CD14-positive monocyte (primary cell): ENCODE measurements around the gene SPTBN5. TPM values are rescaled to one million over a fixed set of nuclear protein-coding genes. Genes with fewer than 3 reads are reported as not detected.

Experiments
- DNase-seq, 3 donors: peaks; one replicate each; pipeline ENCODE4 v3.0.0-alpha.2; 2011 to 2022
- H2AFZ ChIP-seq: 2 replicates; pipeline ENCODE4 v1.6.0; 2012; ENCODE audit warnings: mild to moderate bottlenecking, low read depth, low read length, inconsistent platforms; ENCODE audit not compliant: insufficient read depth, poor library complexity, severe bottlenecking
- H3K27ac ChIP-seq, 2 donors: 1 replicate in 1 of 2; 2 replicates in 1 of 2; pipeline ENCODE4 v1.5.1; 2012 to 2013; ENCODE audit warnings: low read length in 2 of 2, control low read depth in 1 of 2, inconsistent platforms in 1 of 2, low read depth in 1 of 2, mild to moderate bottlenecking in 1 of 2
- H3K27me3 ChIP-seq, 2 donors: one replicate each; pipeline versions ENCODE4 v1.6.0 to v1.6.1; 2011 to 2013; ENCODE audit warnings: low read length in 2 of 2; ENCODE audit not compliant: control insufficient read depth in 2 of 2, insufficient read depth in 2 of 2
- H3K36me3 ChIP-seq, 2 donors: replicated peaks in 1 of 2; 1 replicate in 1 of 2; 2 replicates in 1 of 2; pipeline versions ENCODE4 v1.5.1 to v1.6.1; 2012 to 2013; ENCODE audit warnings: low read length in 2 of 2, control low read depth in 1 of 2, inconsistent platforms in 1 of 2, mild to moderate bottlenecking in 1 of 2; ENCODE audit not compliant: insufficient read depth in 2 of 2, control insufficient read depth in 1 of 2
- H3K4me1 ChIP-seq, 2 donors: 1 replicate in 1 of 2; 2 replicates in 1 of 2; pipeline versions ENCODE4 v1.5.1 to v1.6.1; 2012 to 2013; ENCODE audit warnings: low read length in 2 of 2, control low read depth in 1 of 2, inconsistent platforms in 1 of 2, mild to moderate bottlenecking in 1 of 2, moderate library complexity in 1 of 2; ENCODE audit not compliant: insufficient read depth in 2 of 2, control insufficient read depth in 1 of 2
- H3K4me2 ChIP-seq: replicated peaks from 2 replicates; pipeline ENCODE3; 2012; ENCODE audit warnings: low read length, moderate library complexity, mild to moderate bottlenecking; ENCODE audit not compliant: poor library complexity, severe bottlenecking; ENCODE audit errors: extremely low read depth
- H3K4me3 ChIP-seq, 3 experiments: fragments of 200-600 bp in 1 of 3; sonication (generic) in 1 of 3; replicated peaks in 1 of 3; 1 replicate in 2 of 3; 2 replicates in 1 of 3; pipeline ENCODE4 v1.5.1; 2011 to 2013; ENCODE audit warnings: low read length in 3 of 3, mild to moderate bottlenecking in 3 of 3, control low read depth in 2 of 3, low read depth in 2 of 3, inconsistent platforms in 1 of 3, moderate library complexity in 1 of 3
- H3K79me2 ChIP-seq: 2 replicates; pipeline ENCODE4 v1.6.0; 2012; ENCODE audit warnings: mild to moderate bottlenecking, control low read depth, inconsistent platforms, low read length, moderate library complexity; ENCODE audit not compliant: insufficient read depth
- H3K9ac ChIP-seq: 2 replicates; pipeline ENCODE4 v1.6.0; 2017; ENCODE audit warnings: low read length, mild to moderate bottlenecking; ENCODE audit not compliant: insufficient read depth, poor library complexity, severe bottlenecking
- H3K9me3 ChIP-seq, 2 donors: replicated peaks in 1 of 2; 1 replicate in 1 of 2; 2 replicates in 1 of 2; pipeline versions ENCODE4 v1.5.1 to v1.6.1; 2012 to 2013; ENCODE audit warnings: low read length in 2 of 2, control low read depth in 1 of 2; ENCODE audit not compliant: control insufficient read depth in 1 of 2, insufficient read depth in 1 of 2
- H4K20me1 ChIP-seq: 2 replicates; pipeline ENCODE4 v1.6.0; 2012; ENCODE audit warnings: mild to moderate bottlenecking, low read length, control low read depth, moderate library complexity; ENCODE audit not compliant: insufficient read depth
- H3K27ac Mint-ChIP-seq, 7 donors: one replicate each; pipeline ENCODE4 v1.8.0; 2020; ENCODE audit warnings: mild to moderate bottlenecking in 7 of 7, mixed read lengths in 7 of 7, moderate library complexity in 6 of 7, inconsistent platforms in 2 of 7
- H3K27me3 Mint-ChIP-seq, 3 donors: one replicate each; pipeline ENCODE4 v1.8.0; 2021 to 2022; ENCODE audit warnings: low read depth in 3 of 3, mild to moderate bottlenecking in 3 of 3, mixed read lengths in 3 of 3, moderate library complexity in 3 of 3, inconsistent platforms in 1 of 3
- H3K36me3 Mint-ChIP-seq, 2 donors: one replicate each; pipeline ENCODE4 v1.8.0; 2020; ENCODE audit warnings: mixed read lengths in 2 of 2, inconsistent platforms in 1 of 2, mild to moderate bottlenecking in 1 of 2
- H3K4me1 Mint-ChIP-seq: one replicate; pipeline ENCODE4 v1.8.0; 2020; ENCODE audit warnings: mild to moderate bottlenecking, mixed read lengths
- H3K4me3 Mint-ChIP-seq, 2 donors: one replicate each; pipeline ENCODE4 v1.8.0; 2020; ENCODE audit warnings: mild to moderate bottlenecking in 2 of 2, mixed read lengths in 2 of 2, moderate library complexity in 1 of 2
- H3K9me3 Mint-ChIP-seq, 7 donors: one replicate each; pipeline ENCODE4 v1.8.0; 2020 to 2022; ENCODE audit warnings: mixed read lengths in 7 of 7, mild to moderate bottlenecking in 6 of 7, moderate library complexity in 6 of 7, inconsistent platforms in 2 of 7
- WGBS: methylation state at CpG from one replicate; pipeline ENCODE4 v1.1.5; 2013; ENCODE audit warnings: missing lambda C conversion rate; ENCODE audit not compliant: insufficient coverage; 5-methylcytosine and 5-hydroxymethylcytosine counted together
- intact Hi-C, 2 donors: fragments of 100-400 bp; cut with micrococcal nuclease; formaldehyde crosslinking; loops; one replicate each; pipeline versions ENCODE4 v1.15.0 to v1.15.1; 2023
- polyA plus RNA-seq, 3 donors: library from polyadenylated mRNA; depleted of rRNA in 1 of 3; unstranded in 2 of 3; stranded (reverse) in 1 of 3; fragments of 300-500 nt in 2 of 3; fragments of >200 nt in 1 of 3; fragmentation: Illumina TruSeq in 2 of 3; gene quantifications; 1 replicate in 2 of 3; 2 replicates in 1 of 3; pipeline ENCODE4 v1.2.3, GENCODE V29; 2012 to 2021
- TF ChIP-seq, protein P1 (sequence below): fragments of 200-600 bp; IDR thresholded peaks from one replicate; pipeline ENCODE4 v1.8.0; 2022; ENCODE audit warnings: antibody characterized with exemption, mild to moderate bottlenecking

The SPTBN5 gene
- polyA plus RNA-seq, 3 donors: 0.29 TPM; not detected in 2

DNA sequence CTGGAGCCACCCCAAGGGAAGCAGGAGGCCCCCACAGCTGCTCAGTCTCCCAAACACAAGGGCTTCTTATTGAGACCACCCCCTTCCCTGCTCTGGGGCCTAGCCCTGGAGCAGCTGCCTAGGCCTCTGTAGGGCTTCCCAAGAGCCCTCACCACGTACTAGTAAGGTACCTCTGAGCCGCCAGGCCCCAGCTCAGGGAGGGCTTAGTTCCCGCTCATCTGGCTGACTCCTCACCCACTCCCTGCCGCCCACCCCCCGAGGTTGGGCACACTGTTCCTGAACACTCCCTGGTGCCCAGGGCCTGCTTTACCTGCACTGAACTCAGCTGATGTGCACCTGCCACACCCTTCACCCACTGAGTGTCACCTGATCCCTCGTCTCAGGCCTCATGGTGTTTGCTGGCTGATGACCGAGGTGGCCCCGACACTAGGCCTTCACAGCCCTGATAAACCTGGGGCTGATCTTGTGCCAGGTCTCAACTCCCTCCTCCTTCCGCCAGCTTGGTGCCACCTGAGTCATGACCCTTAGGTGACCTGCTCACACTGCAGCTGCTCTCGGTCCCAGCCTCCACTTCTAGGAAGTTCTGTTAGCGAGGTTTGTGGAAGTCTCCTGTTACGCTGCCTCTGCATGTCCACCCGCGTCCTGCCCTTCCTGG, 18.0 kb upstream of the SPTBN5 start:
- Histone ChIP-seq H3K4me2 (no peak overlapping the region), H3K9ac (no peak overlapping the region), H3K4me3 (no peak overlapping the region), H3K27ac (peak overlapping the region; percentile 23 to 73), H3K27me3 (no peaks in the 10 kb centered on the region), H4K20me1 (no peaks in the 10 kb centered on the region), H2AFZ (no peak overlapping the region), H3K79me2 (peaks cover 23% of the 10 kb centered on the region), H3K9me3 (peaks cover 0 to 5% of the 10 kb centered on the region in 2 donors), H3K4me1 (peaks cover 50 to 54% of the 10 kb centered on the region in 2 donors), H3K36me3 (peaks cover 38 to 56% of the 10 kb centered on the region in 2 donors)
- Mint-ChIP-seq H3K9me3 (peaks cover 0 to 5% (median 0%) of the 10 kb centered on the region in 7 donors), H3K4me3 (no peak overlapping the region), H3K36me3 (peaks cover 61 to 66% of the 10 kb centered on the region in 2 donors), H3K27ac (peak overlapping the region; percentile 63 to 89 (median 84)), H3K4me1 (peaks cover 54% of the 10 kb centered on the region), H3K27me3 (peaks cover 0 to 2% (median 0%) of the 10 kb centered on the region in 3 donors)
- intact Hi-C loops: no loop called here
- 82% methylated on average over 10 of the region's 14 CpGs for WGBS
- TF ChIP-seq, protein P1, sequence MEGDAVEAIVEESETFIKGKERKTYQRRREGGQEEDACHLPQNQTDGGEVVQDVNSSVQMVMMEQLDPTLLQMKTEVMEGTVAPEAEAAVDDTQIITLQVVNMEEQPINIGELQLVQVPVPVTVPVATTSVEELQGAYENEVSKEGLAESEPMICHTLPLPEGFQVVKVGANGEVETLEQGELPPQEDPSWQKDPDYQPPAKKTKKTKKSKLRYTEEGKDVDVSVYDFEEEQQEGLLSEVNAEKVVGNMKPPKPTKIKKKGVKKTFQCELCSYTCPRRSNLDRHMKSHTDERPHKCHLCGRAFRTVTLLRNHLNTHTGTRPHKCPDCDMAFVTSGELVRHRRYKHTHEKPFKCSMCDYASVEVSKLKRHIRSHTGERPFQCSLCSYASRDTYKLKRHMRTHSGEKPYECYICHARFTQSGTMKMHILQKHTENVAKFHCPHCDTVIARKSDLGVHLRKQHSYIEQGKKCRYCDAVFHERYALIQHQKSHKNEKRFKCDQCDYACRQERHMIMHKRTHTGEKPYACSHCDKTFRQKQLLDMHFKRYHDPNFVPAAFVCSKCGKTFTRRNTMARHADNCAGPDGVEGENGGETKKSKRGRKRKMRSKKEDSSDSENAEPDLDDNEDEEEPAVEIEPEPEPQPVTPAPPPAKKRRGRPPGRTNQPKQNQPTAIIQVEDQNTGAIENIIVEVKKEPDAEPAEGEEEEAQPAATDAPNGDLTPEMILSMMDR: no peak
- DNase-seq: no peak

DNA sequence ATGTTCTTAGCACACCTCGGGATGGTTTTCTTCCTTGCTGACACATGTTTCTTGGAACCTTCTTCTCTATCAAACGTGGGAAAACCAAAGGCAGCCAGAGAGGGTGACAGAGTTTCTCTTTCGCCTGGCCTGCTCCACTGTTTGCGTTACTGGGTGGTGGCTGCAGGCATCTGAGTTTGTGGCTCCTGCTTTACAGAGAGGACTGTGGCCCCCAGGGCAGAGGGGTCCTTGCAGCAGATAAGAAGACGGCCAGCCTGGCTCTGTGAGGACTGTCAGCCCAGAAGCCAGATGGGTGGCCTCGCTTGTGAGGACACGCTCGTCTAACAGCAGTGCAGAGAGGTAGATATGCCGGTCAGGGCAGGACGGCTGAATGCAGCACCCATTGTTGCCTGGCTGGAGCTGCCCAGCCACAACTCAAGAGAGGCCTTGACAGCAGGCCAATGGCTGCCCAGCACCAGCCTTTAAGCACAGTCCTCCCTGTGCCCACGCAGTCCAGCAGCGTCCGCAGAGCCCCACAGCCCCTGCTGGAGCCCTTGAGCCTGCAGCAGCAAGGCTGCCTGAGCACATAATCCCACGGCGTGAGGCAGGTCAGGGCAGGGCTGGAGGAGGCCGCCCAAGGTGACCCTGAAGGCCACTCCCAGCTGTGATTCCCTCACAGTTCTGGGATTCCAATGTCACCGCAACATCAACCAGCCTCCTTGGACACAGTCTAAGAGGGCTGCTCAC, 15.0 kb upstream of the SPTBN5 start:
- DNase-seq: no peak
- H3K4me3 Mint-ChIP-seq: no peak overlapping the region
- H3K27me3 Mint-ChIP-seq: peaks cover 0 to 5% (median 0%) of the 10 kb centered on the region in 3 donors
- TF ChIP-seq, protein P1: no peak
- Histone ChIP-seq H3K4me3 (no peak overlapping the region), H3K27me3 (no peaks in the 10 kb centered on the region), H3K9me3 (peaks cover 0 to 11% of the 10 kb centered on the region in 2 donors), H3K4me2 (no peak overlapping the region), H4K20me1 (peaks cover 10% of the 10 kb centered on the region), H3K27ac (peak overlapping the region in 1 of 2 donors; percentile 31), H3K9ac (no peak overlapping the region), H2AFZ (no peak overlapping the region), H3K79me2 (peaks cover 21% of the 10 kb centered on the region), H3K36me3 (peaks cover 47 to 85% of the 10 kb centered on the region in 2 donors), H3K4me1 (peaks cover 25 to 30% of the 10 kb centered on the region in 2 donors)
- intact Hi-C loops: loop anchor here in 1 of 2 donors (10.0 kb wide), 1 partner anchor 84 kb away; the partner anchor contains the start of gene JMJD7
- 97% methylated on average over 17 of the region's 17 CpGs for WGBS
- H3K27ac Mint-ChIP-seq: peak overlapping the region in 5 of 7 donors; percentile 20 to 76 (median 60)
- peaks cover 2 to 9% (median 5%) of the 10 kb centered on the region in 7 donors for H3K9me3 Mint-ChIP-seq
- H3K36me3 Mint-ChIP-seq: peaks cover 69 to 90% of the 10 kb centered on the region in 2 donors
- H3K4me1 Mint-ChIP-seq: peaks cover 35% of the 10 kb centered on the region
